Stimulated activated CD8-positive, alpha-beta memory T cell treated with anti-CD3 and anti-CD28 coated beads, Interleukin-15, amount 100 ng/mL, for 1 hour (primary cell): ENCODE data around the gene GPC6.

Experiments
- DNase-seq: peaks from one replicate; pipeline ENCODE4 v3.0.0-alpha.2; 2020; ENCODE audit warnings: low read depth

GPC6 gene

DNA sequence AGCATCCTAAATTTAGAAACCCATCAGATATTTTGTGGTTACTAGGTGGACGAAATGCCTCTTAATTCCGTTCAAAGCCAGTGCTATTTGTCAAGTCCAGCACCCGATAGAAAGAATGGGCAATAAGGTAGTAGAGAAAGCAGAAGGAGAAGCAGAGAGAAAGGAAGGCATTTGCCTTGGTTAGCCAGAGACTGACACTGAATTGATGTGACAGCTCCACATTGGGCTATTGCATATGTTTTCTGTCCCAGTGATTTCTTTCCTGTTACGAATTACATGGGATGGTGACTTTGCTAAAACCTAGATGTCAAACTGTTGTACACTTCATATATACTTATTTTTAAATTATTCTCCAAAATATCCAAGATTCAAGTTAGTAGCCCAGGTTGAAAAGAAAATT lies 710.3 kb downstream of the GPC6 start:
- DNase-seq: no peak

DNA sequence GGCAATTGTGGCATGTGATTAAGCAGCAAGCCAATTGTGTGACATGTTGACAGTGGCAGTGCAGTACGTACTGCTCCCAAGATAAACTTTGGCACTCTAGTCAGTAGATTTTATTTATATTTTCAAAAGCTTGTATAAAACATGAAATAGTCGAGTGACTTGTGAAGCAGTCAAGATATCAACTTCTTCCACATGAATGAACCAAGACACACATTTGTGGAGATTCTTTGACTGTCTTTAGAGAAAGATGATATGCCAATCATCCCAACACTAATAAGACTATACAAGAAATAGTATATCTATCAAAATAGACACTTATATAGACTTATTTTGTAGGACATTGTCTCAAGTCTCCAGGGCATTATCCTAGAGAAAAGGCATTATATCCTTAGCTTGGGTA lies 714.8 kb downstream of the GPC6 start:
- DNase-seq: no peak

DNA sequence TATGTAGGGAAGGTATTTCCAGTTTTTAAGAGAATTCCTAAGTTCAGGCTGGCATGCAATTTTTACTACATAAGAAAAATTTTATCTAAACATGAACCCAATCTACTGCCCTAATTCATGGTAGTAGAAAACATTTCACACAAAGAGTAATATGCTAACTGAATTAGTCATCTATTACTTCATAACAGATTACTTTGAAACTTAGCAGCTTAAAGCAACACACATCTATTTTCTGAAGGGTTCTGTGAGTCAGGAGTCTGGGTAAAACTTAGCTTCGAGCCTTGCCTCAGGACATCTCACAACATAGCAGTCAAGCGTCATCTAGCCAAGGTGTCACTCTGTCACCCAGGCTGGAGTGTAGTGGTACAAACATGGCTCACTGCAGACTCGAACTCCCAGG lies 715.4 kb downstream of the GPC6 start:
- DNase-seq: no peak

DNA sequence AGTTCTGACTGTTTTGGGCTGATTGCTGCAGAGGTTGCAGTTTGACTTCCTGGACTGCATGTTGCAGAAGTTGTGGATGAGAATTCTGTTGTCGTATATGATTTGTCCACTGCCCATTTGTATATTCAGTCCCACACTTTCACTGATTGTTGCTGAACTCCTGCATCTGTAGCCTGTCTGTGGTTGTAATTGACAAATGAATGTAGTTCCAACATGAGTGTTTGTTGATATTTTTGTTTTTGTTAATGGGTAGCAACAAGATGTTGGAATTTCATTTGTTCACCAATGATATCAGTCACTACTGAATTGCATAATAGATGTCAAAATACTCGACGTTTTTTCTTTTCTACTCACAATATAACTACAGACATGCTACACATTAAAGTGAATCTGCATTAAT lies 719.0 kb downstream of the GPC6 start:
- DNase-seq: no peak

DNA sequence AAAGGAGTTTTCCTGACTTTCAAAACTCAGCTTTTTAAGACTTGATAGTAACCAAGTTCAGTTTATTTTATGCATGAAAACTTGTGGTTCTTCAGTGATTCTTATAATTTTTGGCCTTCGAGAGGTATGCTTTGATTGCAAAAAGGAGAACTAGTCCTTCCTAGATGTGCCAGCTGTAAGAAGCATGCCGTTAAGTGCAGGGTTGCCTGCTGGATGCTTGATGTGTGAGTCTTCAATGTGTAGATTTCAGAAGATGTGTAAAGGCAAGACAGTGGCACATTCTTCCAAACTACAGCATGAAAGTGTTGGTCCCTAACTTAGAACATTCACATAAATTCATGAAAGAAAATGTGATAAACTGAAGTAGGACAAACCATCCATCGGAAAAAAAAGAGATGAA lies 720.4 kb downstream of the GPC6 start:
- no peak for DNase-seq

DNA sequence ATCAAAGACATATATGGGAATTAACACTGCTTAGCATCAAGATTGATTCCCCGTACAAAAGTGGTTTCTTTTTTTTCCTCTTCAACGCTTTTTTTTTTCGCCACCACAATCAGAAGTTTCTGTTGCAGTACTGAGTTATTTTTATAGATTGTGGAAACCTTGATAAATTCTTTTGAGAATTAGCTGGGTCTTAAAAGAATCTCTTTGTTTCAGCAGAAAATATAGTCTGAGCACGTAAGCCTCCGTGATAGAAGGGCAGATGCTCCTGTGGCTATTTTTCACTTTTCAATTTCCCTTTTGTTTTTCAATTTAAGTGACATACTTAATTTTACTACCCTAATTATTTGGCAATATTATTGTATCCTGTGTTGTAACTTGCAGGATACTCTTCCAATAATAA lies 721.0 kb downstream of the GPC6 start:
- DNase-seq: no peak

DNA sequence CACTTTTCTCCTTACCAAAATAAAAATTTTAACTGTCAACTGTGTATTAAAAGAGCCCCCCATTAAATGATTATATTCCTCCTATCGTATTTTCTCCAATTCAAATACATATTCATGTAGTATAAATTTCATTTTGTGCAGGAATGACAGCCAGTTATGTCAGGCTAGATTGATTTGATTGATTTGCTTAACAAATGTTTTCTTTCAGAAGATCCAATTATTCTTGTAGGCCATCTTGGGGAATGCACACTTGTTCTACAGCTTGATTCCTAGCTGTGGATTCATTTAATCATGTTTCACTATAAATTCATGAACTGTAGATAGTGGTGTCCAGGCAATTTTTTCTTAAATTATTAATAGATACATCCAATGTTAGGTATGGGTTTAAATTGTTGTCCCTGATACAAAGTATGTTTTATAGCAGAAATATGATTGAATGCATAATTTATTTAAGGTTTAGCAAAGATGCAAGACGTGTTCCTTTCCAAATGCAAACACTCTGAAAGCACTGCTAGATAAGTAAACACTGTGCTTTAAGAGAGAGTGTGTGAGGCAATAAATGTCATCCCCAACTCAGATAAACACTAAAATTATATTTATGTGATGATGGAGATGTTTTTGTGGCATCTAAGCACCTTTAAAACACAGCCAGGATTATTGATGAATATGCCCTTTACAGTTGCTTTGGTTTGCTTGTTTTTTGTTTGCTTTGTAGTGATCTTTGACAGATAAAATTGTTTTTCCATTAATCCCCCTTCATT lies 721.7 kb downstream of the GPC6 start:
- no peak for DNase-seq

DNA sequence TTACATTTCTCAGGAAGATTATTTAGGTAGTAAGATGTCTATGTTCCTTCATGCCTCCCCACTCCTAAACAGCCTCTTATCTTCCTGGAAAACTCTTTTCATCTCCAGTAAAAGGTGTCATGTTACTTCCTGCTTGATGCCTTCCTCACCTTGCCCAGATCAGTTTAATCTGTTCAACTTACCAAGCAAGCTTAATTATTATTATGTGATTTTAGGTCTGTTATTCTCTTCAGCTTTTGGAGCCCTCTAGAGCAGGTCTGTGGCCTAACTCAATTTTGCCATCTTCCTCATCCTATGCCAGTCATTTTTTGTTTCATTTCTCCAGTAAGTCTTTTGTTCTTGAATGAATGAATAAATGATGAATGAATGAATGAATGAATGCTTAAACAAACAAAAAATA lies 724.5 kb downstream of the GPC6 start:
- DNase-seq: no peak

DNA sequence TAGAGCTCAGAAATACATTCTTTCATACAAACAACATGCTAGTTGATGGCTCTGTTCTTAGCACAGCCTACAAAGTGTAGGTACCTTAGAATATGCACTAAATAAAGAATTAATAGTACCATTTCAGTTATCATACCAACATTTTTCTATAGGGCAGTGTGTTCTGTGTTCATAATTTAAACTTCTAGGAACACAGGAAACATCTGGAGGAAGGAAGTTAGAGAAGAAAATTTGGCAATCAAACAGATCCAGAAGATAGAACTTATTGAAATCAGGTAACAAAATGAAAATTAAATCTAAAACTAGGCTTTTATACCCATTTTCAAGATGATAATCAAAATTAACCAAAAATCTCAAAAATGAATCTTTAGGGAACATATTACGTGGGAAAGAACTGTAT lies 725.3 kb downstream of the GPC6 start:
- DNase-seq: no peak

DNA sequence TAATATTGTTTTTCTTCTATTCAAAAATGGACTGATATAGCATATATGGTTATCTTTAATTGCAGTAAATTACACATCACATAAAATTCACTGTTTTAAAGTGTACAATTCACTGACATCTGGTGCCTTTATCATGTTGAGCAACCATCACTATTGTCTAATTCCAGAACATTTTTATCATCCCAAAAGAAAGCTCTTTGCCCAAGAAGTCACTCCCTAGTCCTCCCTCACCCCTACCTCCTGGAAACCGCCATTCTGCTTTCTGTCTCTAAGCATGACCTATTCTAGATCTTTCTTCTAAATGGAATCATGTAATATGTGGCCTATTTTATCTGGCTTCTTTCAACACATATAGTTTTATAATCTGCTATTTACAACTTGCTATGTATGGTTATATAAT lies 727.2 kb downstream of the GPC6 start:
- DNase-seq: no peak

DNA sequence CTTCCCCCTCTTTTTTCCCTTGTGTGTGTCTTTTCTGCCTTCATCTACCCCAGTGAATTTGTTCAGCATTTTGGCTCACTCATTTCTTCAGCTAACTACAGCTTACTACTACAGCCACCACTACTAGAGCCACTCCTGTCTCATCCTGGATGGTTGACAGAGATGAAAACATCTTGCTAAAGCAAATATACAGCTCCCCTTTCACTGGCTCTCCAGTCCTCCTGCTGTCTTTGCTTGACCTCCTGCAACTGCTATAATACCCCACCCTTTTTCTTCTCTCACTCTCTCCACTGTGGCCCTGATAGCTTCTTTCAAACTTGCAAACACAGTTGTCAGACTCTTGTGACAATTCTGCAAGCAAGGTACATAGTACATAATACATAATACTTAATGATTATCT lies 729.3 kb downstream of the GPC6 start:
- DNase-seq: no peak

DNA sequence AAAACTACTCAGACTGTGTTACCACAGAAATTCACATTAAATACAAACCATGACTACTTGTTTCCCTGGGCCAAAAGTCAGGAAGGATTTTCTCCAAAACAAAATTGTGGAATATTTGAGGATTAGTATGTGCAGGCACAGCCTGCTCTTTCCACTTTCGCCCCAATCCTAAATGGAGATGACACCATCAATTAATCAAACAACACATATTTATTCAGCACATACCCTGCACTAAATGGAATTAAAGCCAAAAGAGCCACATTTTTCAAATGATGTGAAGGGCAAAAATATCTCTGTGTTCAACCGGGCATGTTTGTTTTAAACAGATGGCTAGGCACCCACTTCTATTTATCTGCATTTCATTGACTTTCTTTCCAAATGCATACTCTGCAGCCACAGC lies 729.8 kb downstream of the GPC6 start:
- DNase-seq: no peak

DNA sequence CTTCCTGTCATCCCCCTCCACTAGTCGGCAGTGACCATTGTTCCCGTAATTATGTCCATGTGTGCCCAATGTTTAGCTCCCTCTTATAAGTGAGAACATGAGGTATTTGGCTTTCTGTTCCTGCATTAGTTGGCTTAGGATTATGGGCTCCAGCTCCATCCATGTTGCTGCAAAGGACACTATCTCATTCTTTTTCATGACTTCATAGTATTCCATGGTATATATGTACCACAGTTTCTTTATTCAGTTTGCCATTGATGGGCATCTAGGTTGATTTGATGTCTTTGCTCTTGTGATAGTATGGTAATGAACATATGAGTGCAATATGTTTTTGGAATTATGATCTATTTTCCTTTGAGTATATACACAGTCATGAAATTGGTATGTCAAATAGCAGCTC lies 730.8 kb downstream of the GPC6 start:
- no peak for DNase-seq

DNA sequence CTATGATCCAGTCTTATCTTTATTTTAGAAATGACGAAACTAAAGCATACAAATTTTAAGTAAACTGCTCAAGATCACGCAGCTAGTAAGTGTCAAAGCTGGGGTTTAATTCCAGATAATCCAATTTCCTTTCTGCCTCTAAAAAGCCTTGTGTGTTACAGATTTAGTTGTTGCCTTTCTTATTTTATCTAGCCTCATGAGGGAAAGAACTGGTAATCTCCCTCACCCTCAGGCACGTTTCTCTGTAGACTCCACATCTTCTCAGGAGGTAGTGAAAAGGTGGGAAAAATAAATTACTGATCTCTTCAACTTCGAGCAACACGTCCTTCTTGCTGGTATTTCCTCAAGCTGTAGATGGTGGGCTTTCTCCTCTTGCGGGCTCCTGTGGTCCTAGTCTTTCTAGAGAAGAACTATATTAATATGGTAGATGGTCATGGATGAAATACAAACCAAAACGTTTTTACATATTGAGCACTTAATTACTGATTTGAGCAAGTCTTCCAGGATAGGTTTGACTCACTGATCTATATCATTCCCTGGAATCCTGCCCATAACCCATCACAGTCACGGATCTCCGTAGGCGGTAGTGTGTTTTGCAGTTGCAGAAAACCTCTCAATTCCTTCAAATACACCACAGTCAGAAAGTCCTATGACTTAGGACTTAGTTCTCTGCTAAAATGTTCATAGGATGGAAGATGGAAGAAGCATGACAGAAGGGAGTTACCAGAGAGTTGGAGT lies 733.4 kb downstream of the GPC6 start:
- no peak for DNase-seq

DNA sequence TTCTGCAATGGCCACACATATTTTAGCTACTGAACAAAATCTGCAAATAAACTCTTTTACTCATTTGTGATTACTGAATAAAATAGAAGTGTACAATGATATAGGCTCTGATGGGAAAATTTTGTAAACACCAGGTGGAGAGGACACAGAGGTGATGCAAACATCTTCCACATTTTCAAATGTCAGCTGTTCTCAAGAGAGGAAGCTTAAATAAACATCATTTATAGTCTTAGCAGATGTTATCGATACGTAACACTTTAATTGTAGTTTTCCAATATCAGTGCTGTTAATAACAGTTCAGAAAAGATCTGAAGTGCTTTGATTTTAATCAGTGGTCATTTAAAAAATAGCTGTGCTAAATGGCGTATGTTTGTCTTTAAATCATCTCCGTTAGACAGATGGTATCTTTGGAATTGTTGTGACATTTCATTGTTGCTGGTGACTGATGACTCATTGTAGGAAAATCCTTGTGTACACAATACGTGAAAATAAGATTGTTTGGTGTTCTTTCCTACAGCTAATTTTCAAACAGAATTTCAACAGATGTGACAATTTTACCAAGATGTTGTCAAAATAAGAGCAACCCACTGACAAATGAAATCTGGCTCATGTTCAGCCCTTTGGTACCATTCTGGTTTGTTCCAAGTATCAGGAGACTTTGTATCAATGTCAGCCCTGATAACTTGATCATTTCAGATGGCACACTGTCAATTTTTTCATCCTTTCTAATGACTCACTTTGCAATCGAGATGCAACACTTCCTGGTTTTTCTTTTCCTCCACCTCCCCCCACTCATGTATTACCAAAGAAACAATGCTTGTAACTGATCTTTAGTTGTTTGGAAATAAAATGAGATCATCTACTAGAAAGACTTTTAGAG lies 736.9 kb downstream of the GPC6 start:
- DNase-seq: no peak

DNA sequence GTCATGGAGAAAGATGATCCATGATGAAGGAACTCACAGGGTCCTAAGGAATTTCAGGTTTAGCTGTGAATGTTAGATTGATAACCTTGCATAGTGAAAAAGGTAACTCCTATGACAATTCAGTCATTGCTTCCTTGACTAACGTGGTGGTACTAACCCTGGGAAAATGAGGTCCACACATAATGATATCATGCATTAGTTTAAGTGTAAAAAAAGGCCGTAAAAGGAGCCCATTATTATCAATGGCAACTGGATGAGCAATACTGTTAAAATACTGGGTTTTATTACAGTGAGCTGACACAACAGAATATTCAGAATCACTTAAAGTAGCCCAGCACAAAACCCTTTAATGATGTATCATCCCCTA lies 737.5 kb downstream of the GPC6 start:
- no peak for DNase-seq

DNA sequence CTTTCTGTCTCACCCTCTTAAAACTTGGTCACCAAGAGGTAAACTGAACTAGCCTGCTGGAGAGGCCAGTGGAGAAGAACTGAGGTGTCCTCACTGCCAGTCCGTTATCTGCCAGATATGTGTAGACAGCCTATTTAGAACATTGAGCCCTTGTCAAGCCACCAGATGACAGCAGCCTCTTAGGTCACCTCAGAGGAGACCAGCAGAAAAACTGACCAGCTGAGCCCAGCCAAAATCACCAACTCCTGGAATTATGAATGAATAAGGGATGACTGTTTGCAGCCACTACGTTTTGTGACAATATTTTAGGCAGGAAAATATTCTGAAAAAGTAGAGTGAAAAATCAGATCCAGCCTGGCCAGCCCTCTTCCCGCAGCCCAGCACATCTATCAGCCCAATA lies 739.0 kb downstream of the GPC6 start:
- DNase-seq: no peak

DNA sequence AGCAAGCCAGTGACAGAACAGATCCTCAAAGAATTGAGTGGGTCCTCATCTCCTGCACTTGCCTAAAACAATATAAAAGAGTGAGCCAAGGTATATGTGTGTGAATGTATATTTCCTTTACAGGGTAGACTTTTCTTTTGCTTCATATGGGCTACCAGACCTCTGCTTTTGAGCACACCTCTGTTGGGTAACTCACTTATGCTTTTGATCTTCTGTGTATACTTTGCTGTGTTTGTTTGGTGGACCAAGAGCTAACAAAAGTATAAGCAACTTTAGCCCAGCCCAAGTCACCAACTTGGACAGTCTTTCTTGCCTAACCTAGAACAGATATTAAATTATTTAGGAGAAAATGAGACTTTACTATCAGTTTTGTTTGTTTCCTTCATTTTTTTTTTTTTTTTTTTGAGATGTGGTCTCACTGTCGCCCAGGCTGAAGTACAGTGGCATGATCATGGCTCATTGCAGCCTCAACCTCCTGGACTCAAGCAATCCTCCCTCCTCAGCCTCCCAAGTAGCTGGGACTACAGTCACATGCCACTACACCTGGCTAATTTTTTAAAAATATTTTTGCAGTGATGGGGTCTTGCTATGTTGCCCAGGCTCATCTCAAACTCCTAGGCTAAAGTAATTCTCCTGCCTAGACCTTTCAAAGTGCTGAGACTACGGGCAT lies 739.8 kb downstream of the GPC6 start:
- no peak for DNase-seq

DNA sequence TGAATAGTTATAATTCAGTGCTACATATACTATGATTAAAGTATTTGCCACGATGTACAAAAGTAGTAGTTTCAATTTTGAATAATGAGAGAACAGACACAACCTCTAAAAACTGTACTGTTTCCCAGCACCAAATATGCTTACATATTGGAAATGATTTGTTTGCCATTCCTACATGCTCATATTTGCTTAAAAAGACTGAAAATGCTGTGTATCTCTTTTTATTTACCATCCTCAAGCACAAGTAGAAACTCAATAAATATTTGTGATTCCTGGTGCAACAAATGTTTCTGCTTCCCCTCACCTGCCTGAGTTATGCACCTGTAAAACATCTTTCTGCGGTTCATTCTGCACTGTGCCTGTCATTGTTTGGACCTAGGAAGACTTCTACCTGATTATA lies 740.7 kb downstream of the GPC6 start:
- no peak for DNase-seq

DNA sequence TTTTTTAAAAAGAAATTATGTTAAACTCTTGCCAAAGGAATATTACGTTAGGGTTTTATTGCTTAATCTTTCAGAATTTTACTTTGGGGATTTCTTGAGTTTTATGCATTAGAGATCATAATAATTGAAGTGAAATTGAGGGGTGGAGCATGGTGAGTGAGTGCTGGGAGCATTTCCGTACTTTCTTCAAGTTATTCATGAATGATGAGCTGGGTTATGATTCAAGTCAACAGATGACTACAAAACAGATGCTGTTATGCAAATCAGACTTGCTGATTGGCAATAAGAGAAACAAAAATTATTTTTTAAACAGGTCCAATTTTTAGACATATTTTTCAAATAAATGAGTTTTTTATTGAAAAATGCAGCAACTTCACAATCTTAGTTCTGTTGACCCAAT lies 748.6 kb downstream of the GPC6 start:
- no peak for DNase-seq

DNA sequence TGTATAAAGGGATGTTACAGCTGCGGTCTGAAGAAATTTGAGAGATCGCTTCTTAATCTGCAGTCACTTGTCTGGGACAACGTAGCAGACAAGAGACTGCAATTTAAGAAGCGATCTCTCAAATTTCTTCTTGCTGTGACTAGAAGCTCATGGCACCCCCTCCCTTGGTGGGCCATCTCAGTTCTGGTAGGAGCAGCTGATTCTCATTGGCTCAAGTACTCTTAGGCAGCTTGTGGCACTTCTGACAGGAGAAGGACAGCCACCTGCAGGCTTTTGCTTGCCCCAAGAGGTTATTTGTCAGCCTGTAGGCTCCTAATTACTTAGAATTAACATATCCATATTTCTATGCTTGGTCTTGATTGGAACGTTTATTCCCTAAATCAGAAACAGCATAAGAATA lies 749.9 kb downstream of the GPC6 start:
- no peak for DNase-seq

DNA sequence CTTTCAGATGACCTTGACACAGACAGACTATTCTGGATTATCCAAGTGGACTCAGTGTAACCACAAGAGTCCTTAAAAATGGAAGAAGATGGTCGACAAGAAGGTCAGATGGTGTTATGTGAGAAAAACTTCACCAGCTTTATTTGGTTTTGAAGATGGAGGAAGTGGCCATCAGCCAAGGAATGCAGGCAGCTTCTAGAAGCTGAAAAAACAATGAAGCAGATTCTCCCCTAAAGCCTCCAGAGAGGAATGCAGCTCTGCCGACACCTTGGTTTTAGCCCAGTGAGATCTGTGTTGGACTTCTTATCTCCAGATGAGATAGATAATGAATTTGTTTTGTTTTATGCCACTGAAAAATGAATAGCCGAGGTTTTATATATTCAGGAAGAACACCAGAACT lies 751.4 kb downstream of the GPC6 start:
- DNase-seq: no peak
